Measurements from ENCODE around the gene TTLL4.

DNA sequence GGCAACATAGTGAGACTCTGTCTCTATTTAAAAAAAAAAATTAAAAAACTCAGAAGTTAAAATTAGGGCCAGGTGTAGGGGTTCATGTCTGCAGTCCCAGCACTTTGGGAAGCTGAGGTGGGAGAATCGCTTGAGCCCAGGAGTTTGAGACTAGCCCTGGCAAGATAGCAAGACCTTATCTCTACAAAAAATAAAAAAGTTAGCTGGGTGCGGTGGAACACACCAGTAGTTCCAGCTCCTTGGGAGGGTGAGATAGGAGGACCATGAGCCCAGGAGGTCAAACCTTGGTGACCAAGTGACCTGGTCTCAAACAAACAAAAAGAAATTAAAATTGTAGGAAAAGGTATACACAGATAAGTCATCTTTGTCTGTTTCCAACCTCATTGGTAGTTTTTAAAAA lies 11.3 kb downstream of the TTLL4 start:
- no peak for TF ChIP-seq TAF7 (optimal IDR thresholded peaks at IDR 0.05; ENCODE audit: borderline replicate concordance, low read depth, low read length)
- TF ChIP-seq, protein P1, sequence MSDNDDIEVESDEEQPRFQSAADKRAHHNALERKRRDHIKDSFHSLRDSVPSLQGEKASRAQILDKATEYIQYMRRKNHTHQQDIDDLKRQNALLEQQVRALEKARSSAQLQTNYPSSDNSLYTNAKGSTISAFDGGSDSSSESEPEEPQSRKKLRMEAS (IDR thresholded peaks at IDR 0.05): no peak
- TF ChIP-seq EP300 (IDR thresholded peaks at IDR 0.05; ENCODE audit: borderline replicate concordance in 1 of 2, low read depth in 2 of 2, low read length in 2 of 2): no peak
- TF ChIP-seq, protein P2, sequence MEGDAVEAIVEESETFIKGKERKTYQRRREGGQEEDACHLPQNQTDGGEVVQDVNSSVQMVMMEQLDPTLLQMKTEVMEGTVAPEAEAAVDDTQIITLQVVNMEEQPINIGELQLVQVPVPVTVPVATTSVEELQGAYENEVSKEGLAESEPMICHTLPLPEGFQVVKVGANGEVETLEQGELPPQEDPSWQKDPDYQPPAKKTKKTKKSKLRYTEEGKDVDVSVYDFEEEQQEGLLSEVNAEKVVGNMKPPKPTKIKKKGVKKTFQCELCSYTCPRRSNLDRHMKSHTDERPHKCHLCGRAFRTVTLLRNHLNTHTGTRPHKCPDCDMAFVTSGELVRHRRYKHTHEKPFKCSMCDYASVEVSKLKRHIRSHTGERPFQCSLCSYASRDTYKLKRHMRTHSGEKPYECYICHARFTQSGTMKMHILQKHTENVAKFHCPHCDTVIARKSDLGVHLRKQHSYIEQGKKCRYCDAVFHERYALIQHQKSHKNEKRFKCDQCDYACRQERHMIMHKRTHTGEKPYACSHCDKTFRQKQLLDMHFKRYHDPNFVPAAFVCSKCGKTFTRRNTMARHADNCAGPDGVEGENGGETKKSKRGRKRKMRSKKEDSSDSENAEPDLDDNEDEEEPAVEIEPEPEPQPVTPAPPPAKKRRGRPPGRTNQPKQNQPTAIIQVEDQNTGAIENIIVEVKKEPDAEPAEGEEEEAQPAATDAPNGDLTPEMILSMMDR (IDR thresholded peaks at IDR 0.05; ENCODE audit: control extremely low read depth in 1 of 3, insufficient read depth in 1 of 3, low read depth in 1 of 3, low read length in 3 of 3): no peak

All from H1 (cell line).